Head of caudate nucleus (tissue), 42 donors: ENCODE results near the gene UNC13B.

Experiments
- DNase-seq, 42 donors: peaks; one replicate each; pipeline versions ENCODE4 v3.0.0 to v3.0.0-alpha.2; 2020 to 2021; ENCODE audit warnings: mixed read lengths in 7 of 42
- intact Hi-C: fragments of 100-400 bp; cut with DNase I; formaldehyde crosslinking; loops from one replicate; pipeline ENCODE4 v1.15.0; 2022

Gene UNC13B

GRCh38 chr9:35258660-35259474 lies 97.1 kb downstream of the UNC13B start:
- intact Hi-C loops, result loop anchor here (5.0 kb wide), 1 partner anchor 142 kb away; the partner anchor contains the start of gene ATOSB
- DNase-seq, result peak; percentile 50 to 90 (median 78)

GRCh38 chr9:35260186-35260585 lies 98.4 kb downstream of the UNC13B start:
- intact Hi-C loops, result loop anchor here (10.0 kb wide), 1 partner anchor 215 kb away; no protein-coding TSS in a partner anchor
- DNase-seq, result no peak

GRCh38 chr9:35262064-35262463 lies 100.3 kb downstream of the UNC13B start:
- intact Hi-C loops, result loop anchor here (10.0 kb wide), 1 partner anchor 213 kb away; no protein-coding TSS in a partner anchor
- no peak for DNase-seq

- intact Hi-C loops, result loop anchor here (10.0 kb wide), 1 partner anchor 207 kb away; no protein-coding TSS in a partner anchor
- no peak for DNase-seq
Measured at GRCh38 chr9:35267710-35268109, 105.9 kb downstream of the UNC13B start.

GRCh38 chr9:35269919-35270318 lies 108.1 kb downstream of the UNC13B start:
- intact Hi-C loops, result loop anchor here (10.0 kb wide), 1 partner anchor 205 kb away; no protein-coding TSS in a partner anchor
- no peak for DNase-seq

GRCh38 chr9:35271637-35272036 lies 109.8 kb downstream of the UNC13B start:
- intact Hi-C loops, result no loop called here
- no peak for DNase-seq

GRCh38 chr9:35272989-35273388 lies 111.2 kb downstream of the UNC13B start:
- intact Hi-C loops, result no loop called here

GRCh38 chr9:35273591-35273990 lies 111.8 kb downstream of the UNC13B start:
- intact Hi-C loops, result no loop called here

More at GRCh38 chr9:35272989-35273388, 111.2 kb downstream of the UNC13B start:
- DNase-seq, result no peak

GRCh38 chr9:35274993-35275392 lies 113.2 kb downstream of the UNC13B start:
- DNase-seq, result no peak
- intact Hi-C loops, result no loop called here

More at GRCh38 chr9:35273591-35273990, 111.8 kb downstream of the UNC13B start:
- DNase-seq, result no peak

- intact Hi-C loops, result no loop called here
- DNase-seq, result no peak
Measured at GRCh38 chr9:35277171-35277520, 115.3 kb downstream of the UNC13B start.

GRCh38 chr9:35277628-35278359 lies 116.0 kb downstream of the UNC13B start:
- peak in 4 of 42 donors; percentile 19 to 46 (median 28) for DNase-seq
- intact Hi-C loops, result no loop called here

- no peak for DNase-seq
- intact Hi-C loops, result no loop called here
Measured at GRCh38 chr9:35279946-35280345, 118.1 kb downstream of the UNC13B start.

- no peak for DNase-seq
- intact Hi-C loops, result no loop called here
Measured at GRCh38 chr9:35280399-35280798, 118.6 kb downstream of the UNC13B start.

GRCh38 chr9:35285731-35286130 lies 123.9 kb downstream of the UNC13B start:
- no peak for DNase-seq
- intact Hi-C loops, result no loop called here

GRCh38 chr9:35286381-35286780 lies 124.6 kb downstream of the UNC13B start:
- no peak for DNase-seq
- intact Hi-C loops, result no loop called here

GRCh38 chr9:35287987-35288632 lies 126.3 kb downstream of the UNC13B start:
- intact Hi-C loops, result no loop called here
- DNase-seq, result peak in 2 of 42 donors; percentile 3 to 17

- DNase-seq, result no peak
- intact Hi-C loops, result no loop called here
Measured at GRCh38 chr9:35288778-35289177, 127.0 kb downstream of the UNC13B start.

- intact Hi-C loops, result no loop called here
- no peak for DNase-seq
Measured at GRCh38 chr9:35293376-35293964, 131.7 kb downstream of the UNC13B start.

GRCh38 chr9:35294066-35294465 lies 132.3 kb downstream of the UNC13B start:
- intact Hi-C loops, result no loop called here

More at GRCh38 chr9:35294066-35294465, 132.3 kb downstream of the UNC13B start:
- DNase-seq, result no peak
